HG03521 (cell line): ENCODE data around the gene LYL1.

Experiments used
- ATAC-seq: cut with Tn5 transposase; IDR thresholded peaks from one replicate; pipeline ENCODE4 v1.9.1; 2021; ENCODE audit warnings: mild to moderate bottlenecking, moderate library complexity; ENCODE audit not compliant: unreplicated experiment

Gene LYL1

DNA sequence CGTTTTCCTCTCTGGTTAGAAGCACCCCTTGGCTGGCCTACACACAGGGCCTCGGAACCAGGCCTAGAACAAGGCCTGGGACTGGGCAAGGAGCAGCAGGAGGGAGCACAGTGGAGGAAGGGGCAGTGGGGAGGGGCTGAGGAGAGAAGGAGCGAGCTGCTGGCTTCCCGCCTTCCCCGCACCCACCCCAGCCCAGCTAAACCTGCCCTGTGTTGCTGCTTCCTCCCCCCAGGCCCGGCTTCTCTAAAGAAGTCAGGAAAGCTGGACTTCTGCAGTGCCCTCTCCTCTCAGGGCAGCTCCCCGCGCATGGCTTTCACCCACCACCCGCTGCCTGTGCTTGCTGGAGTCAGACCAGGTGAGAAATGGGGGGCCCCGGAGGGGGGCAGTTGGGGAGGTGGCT lies 24.3 kb downstream of the LYL1 start:
- no peak for ATAC-seq

DNA sequence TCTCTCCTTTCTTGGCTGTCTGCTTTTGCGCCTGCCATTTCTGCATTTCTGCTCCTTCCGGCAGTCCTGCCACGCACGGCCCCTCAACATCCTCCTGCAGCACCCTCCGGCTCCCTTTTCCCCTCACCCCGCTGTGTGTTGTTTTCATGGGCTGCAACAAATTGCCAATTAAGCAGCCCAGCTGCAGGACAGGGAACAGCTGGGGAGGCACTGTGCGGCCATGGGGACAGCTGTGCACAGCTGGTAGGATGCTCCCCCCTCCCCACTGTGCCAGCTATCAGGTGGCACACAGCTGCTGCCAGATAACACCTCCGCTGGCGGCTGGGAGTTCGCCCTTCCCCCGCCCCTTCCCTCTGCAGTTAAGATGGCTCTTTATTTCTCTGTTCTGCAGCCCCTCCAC lies 25.4 kb downstream of the LYL1 start:
- no peak for ATAC-seq

DNA sequence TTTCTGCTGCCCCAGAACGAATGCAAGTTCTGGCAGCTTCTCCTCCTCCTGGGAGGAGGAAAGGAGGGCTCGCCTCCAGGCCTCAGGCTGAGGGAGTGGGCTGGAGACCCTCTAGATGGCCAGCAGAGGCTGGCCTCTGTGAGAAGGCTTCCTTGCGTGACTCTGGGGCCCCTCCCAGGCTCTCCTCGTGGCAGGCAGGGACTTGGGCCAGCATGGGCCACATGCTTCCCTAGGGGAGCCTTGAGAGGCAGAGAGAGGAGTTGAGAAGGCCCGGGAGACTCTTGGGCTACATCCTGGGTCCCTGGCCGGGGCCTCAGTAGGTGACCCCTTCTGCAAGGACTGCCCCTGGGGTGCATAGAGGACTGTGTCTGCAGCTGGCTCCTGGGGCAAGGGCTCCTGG lies 25.9 kb downstream of the LYL1 start:
- no peak for ATAC-seq

DNA sequence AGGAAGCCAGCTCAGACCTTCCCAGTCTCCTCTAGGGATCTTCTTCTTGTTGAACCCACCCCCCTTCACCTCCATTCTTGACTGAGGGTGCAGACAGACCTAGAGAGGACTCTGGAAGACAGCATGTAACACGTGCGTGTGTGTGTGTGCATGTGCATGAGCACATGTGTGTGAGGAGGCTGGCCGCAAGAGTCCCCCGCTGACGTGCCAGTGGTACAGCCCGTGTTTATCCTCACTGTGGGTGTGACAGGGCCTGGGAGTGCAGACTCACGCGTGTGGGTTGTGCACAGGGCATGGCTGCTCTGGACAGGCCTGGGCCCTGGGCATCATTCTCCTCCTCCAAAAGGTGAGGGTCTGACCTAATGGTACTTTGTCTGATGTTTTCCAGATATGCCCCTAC lies 26.3 kb downstream of the LYL1 start:
- ATAC-seq: no peak

DNA sequence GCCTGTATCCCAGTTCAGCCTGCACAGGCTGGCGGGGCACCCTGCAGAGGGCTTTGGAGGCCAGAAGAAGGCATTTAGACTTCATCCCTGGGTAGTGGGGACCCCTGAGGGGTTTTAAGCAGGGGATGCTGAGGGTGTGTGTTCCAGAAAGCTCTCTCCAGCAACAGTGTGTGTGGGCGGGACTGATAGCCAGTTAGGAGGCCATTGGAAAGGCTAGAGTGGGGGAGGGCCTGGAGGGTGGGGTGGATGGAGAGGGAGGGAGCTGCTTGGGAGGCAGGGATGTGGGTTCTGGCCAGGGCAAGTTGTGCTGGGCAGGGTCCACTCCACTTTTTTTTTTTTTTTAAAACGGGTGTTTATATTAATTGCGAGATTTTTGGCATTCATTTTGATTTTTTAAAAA lies 28.3 kb downstream of the LYL1 start:
- ATAC-seq: no peak

DNA sequence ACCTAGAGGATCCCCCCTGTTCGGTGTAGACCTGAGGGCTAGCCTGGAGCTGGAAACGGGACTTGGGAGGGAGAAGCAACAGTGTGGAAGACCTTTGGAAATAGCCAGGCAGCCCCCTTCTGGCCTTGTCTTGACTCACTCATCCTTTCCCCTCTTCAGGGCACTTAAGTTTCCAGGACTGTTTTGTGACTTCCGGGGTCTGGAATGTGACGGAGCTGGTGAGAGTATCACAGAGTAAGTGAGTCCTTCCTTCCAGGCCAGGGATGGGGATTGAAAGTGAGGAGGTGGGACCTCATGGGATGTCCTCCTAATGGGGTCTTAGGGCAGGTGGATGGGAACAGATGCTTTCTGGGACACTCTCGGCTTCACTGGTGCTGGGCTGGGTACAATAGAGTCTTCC lies 29.4 kb downstream of the LYL1 start:
- no peak for ATAC-seq

DNA sequence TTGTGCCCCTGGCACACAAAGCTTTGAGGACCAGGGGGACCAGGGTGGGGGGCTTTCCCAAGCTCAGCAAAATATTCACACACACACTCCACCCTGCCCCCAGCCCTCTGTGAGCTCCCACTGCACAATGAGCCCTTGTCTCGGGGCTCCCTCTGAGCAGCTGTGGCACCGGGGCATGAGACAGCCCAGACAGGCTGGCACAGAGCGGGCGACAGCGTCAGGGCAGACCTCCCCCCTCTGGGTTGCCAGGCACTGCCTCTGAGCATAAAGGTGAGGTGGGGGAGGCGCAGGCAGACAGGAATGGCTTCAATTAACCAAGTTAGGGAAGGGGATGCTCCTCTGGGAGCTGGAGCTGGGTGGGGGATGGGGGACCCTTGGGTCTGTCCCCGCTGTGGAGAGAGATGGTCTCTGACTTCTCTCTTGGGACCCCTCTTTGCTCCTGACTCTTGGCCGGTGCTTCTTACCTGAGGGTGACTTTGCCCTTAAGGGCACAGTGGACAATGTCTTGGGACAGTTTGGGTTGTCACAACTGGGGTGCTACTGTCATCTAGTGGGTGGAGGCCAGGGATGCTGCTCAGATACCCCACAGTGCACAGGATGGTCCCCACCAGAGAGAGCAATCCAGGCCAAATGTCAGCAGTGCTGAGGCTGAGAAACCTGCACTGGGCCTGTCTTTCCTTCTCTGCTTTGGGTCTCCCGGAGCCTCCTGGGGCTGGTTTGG lies 30.3 kb downstream of the LYL1 start:
- no peak for ATAC-seq

DNA sequence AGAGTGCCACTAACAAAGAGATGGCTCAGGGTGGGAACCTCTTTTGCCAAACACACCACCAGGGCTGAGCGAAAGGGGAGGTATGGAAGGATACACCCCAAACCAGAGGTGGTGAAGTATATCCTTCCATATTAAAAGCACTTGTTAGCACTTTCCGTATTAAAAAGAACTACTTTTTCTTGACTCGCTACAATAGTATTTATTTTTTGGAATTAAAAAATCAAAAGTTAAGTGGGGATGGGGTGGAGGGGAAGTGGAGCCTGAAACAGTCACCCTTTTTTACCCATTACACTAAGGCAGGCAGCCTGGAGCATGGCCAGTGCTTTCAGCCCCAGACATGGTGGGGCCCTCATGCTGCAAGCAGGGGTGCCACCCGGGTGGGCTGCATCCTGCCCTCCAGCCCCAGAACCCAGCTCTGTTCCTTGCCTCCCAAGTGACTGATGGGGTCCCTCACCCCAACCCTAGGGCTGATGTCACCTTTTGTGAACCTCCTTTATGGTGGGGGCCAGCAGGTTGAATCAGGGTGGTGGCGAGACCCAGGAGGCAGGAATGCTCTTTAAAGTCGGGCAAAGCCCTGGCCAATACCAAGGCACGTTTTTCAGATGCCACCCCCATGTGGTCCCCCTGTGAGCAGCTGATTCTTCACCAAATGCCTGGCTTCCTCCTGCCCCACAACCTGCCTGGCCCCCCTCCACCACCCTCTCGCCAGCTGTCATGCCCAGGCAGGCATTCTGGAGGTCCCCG lies 31.0 kb downstream of the LYL1 start:
- no peak for ATAC-seq

DNA sequence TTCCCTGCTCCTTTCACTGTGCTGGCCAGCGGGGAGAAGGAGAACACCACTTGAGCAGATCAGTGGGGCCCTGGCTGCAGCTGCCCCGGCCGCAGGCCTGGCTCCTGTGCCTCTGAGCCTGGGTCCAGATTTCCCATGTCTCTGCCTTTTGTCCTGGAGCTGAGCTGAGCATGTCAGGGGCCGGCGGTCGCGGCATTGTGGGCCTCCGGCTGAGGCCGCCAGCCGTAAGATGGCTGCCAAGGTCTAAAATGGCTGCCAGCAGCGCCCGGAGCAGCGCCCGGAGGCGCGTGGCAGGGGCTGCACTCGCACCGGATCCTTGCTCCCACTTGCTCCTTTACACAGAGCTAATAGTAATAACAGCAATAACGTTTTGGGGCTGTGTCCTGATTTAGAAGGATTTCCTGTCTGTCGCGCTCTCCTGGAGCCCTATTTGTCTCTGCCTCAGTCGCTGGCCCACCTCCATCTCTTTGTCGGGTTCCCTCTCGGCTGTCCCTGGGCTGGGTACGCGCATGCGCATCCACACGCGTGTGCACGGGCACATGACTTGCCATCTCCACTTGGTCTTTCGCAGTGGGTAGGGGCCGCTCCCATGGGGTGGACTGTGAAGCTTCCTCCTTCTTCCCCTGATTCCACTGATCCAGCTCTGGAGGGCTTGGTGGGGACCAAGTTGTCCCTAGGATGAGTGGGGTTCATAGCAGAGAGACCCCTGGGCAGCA lies 32.1 kb downstream of the LYL1 start:
- ATAC-seq: no peak

DNA sequence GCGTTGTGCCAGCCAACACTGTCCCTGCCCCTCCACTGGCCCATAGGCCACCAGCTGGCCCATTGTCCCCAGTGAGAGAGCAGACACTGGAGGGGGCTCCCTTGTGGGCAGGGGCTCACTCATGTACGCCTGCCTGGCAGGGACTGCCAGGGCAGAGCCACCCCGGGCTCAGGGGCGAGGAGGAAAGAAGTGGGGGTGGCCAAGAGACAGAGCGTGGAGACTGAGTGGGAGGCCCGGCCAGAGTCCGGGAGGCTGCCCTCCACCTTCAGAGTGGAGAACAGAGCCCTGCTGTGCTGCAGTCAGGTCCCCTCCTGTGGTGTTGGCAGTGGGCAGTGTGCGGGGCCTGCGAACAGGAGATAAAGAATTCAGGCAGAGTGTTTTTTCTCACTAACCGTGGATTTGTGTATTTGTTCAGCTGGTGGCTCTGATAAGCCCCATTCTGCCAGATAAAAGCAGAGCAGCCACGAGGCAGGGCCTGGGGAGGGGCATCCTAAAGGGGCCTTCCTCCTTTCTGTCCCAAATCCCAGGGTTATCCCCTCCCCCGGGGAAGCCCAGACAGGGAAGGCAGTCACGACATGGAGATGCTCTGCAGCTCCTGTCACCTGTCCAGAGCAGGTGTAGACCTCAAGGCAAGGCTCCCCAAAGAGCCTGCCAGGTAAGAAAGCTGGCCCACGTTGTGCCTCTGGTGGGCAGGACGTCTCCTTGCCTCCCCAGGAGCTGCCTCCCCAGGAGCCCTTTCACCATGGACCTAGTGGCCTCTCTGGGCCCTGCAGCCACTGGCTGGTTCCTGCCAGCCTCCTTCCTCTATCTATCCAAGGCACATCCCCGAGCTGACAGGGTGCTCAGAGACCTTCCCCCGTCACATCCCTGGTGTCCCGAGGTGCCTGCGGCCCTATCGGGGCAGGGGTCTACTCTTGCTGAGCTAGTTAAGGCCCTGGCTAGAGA lies 33.0 kb downstream of the LYL1 start:
- no peak for ATAC-seq

DNA sequence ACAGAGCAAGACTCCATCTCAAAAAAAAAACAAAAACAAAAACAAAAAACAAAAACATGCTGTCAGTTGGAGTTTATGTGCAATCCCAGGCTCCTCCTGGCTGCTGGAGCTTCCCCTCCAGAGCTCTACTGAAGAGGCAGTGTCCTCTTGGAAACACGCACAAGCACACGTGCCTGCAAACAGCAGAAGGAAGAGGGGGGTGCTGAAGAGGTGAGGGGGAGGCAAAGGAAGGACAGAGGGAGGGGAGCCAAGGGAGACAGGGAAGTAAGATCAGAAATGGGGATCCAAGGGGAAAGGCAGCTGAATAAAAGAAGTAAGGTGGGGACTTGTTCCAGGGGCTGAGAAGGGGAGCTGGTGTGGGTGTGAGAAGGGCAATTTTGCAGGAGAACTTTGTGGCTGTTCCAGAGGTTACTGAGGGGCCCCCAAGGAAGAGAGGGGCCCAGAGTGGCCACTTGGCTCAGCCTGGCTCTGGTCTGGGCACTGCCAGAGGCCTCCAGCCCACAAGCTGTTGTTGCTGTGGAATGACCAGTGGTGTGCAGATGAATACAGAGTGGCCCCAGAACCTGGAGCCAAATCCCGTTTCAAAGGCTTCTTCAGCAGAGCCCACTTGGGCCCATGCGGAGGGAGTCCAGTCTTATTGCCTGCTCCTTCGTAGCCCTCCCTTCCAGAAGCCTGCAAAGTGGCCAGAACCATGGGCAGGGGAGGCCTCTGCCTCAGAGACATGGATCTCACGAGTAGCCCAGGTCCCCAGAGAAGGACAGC lies 34.4 kb downstream of the LYL1 start:
- ATAC-seq: no peak

DNA sequence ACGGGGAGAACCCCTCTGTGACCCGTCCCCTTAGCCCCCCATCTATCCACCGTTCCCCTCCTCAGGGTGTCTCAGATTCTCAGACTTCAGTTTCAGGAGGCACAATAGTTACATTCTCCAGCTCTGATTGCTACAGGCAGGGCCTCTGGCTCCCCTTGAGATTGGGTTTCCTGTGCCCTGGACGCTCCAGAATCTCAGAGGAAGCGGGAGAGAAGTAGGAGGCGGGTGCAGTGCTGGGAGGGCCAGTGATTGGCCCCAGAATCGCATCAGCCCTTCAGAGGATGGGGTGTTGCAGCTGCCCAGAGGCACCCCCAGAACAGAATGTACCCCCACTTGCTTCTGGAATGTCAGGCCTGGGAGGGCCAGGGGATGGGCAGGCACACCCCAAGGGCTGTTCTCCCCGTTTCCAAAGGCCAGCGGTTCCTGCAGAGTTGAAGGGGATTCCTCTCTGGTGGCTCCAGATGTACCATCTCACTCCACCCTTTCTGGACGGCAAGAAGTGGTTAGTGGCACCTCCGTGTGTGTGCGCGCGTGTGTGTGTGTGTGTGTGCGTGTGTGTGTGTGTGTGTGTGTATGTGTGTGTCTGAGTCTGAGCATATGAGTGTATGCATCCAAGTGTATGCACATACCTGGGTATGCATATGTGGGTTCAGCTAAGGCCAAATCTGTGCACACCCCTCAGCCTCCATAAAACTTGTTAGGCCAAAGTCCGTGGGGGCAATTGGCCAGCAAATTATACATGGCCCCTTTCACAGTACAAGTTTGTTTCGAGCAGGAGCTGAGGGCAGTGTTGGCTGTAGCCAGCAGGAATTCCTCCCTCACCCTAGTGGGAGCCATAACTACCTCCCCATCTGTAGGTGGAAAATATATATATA lies 35.5 kb downstream of the LYL1 start:
- no peak for ATAC-seq

DNA sequence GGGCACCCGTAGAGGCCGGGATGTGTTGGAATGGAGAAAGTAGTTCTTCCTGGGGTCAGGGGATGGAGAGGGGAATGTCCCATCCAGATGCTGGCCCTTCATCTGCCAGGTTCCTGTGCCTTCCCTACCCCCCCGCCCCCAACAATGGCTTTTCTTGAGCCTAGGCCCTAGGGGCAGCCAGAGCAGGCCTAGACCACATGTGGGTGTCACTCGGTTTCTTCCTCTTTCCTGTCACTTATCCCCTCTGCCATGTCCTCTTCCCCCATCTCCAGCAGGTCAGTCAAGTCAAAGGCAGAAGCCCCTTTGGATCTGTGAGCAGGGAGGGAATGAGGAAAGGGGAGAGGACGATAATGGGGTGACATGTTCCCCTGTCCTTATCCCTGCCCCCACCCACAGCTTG lies 36.4 kb downstream of the LYL1 start:
- ATAC-seq: no peak

DNA sequence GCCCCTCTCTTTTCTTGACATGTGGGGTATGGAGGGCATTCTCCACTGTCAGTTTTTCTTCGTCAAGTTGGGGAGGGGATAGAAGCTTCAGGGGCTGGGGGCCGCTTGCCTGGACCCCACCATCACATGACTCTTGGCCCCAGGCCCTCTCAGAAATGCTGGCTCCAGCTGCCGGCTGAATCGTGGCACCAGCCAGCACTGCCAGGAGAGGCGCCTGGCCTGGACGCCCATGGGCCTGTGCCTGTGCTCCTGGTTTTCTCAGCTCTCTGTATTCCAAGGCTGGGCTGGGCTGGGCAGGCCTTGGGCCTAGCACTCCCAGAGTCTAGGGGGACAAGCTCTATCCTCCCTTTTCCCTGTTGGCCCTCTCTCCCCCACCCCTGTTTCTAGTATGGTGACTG lies 38.6 kb downstream of the LYL1 start:
- no peak for ATAC-seq

DNA sequence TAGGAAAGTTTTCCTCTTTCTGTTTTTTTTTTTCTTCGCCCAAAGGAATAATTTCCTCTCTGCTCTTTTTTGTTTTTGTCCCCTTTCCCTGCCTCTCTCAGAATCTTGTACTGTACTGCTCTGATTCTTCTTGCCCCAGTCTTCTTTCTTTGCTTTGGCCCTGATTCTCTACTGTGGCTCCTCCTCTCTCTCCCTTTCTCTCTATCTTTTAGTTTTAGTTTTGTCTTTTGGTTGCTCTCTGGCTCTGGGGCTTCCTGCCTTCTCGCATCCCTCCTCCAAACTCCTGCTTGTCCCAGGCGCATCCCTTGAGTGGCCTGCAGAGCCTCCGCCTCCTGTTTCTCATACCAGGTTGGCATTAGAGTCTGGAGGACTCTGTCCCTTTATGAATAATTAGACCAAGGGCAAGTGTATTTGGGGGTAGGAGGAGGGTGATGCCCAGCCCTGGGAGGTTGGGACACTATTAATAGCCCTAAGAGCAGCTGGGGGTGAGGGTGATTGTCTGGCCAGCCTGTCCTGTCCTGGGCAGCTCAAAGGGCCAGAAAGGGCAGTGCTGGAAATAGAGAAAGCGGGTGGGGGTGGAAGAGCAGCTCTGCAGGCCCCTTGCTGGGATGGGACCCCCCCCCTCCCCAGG lies 39.1 kb downstream of the LYL1 start:
- no peak for ATAC-seq

DNA sequence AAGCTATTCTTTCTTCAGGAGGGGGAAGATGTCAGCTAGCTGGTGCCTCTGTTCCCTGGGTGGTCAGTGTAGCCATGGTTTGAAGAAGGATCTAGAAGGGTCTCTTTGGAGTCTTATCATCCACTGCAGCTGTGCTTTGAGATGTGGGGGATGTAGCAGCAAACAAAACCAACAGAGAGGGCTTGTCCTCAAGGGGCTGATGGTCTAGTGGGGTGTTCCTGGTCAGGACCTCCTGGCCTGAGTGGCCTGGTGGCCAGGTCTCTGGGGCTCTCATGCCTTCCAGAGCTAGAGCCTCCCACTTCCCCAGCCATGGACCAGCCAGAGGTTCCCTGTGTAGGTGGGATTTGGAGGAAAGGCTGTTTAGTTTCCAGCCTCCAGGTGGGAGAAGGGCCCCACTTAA lies 40.3 kb downstream of the LYL1 start:
- ATAC-seq: no peak

DNA sequence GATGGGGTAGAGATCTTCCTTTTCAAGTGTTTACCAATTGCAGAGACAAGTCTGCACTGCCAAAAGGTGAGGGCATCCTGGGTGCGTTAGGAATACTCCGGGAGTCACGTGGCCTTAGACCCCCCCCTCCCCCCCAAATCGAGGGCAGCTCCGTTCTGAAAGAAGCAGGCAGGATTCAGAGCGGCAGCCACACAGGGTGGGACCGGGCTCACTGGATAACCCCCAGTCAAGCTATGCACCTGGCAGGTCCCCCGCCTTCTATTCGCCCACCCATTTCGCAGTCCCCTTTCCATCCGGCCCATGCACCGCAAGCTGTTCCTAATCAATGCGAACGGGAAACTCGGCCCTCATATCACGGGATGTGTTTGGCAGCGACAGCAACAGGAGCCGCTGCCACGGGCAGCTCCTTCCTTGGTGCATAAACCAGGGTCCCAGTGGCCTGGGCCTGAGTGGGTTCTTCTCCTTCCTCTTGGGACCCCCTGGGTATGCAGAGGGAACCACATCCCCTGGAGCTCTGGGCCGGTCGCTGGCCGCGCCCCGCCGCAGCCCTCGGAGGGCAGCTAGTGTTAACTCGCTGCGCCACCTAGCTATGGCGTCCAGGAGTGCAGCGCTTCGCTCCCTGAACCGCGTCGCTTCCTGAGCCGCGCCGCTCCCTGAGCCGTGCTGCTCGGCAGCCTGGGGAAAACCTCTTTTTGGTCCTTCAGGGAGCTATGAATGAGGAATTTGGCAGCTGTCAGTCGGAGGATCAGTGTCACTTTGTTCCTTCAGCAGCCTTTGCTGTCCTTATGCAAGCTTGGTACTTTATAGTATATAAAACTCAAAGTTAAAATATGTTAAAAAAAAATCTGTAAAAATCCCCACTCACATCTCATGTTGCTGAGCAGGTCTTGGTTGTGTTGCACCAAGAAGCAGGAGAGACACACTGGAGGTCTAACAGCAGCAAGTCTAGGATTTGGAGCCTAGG lies 41.4 kb downstream of the LYL1 start:
- ATAC-seq: no peak
